NAMALWA (cell line): ENCODE results near the gene CYRIA.

Experiments used
- DNase-seq: peaks from one replicate; pipeline ENCODE4 v3.0.0-alpha.2; 2015; ENCODE audit warnings: low spot score

CYRIA gene

GRCh38 chr2:16669388-16669787 is 3.8 kb upstream of the CYRIA start:
- no peak for DNase-seq

- peak; percentile 51 for DNase-seq
Observed at GRCh38 chr2:16666449-16666801, 791 bp upstream of the CYRIA start.

GRCh38 chr2:16664809-16665747 is 556 bp downstream of the CYRIA start:
- DNase-seq: no peak

- peak; percentile 80 for DNase-seq
Observed at GRCh38 chr2:16664052-16664731, 1.4 kb downstream of the CYRIA start.

- DNase-seq: peak; percentile 40
Observed at GRCh38 chr2:16663121-16663905, 2.3 kb downstream of the CYRIA start.

GRCh38 chr2:16661936-16662839 is 3.4 kb downstream of the CYRIA start:
- no peak for DNase-seq

GRCh38 chr2:16661526-16661925 is 4.1 kb downstream of the CYRIA start:
- no peak for DNase-seq

- no peak for DNase-seq
Observed at GRCh38 chr2:16660556-16660955, 5.1 kb downstream of the CYRIA start.

GRCh38 chr2:16660114-16660513 is 5.5 kb downstream of the CYRIA start:
- DNase-seq: no peak

GRCh38 chr2:16658076-16658739 is 7.4 kb downstream of the CYRIA start:
- no peak for DNase-seq

- DNase-seq: no peak
Observed at GRCh38 chr2:16657671-16658070, 8.0 kb downstream of the CYRIA start.

GRCh38 chr2:16656784-16657391 is 8.7 kb downstream of the CYRIA start:
- peak; percentile 72 for DNase-seq

- DNase-seq: no peak
Observed at GRCh38 chr2:16655905-16656642, 9.6 kb downstream of the CYRIA start.

- no peak for DNase-seq
Observed at GRCh38 chr2:16655445-16655837, 10.2 kb downstream of the CYRIA start.

GRCh38 chr2:16654833-16655444 is 10.7 kb downstream of the CYRIA start:
- DNase-seq: peak; percentile 37

GRCh38 chr2:16653799-16654198 is 11.8 kb downstream of the CYRIA start:
- no peak for DNase-seq

GRCh38 chr2:16653083-16653375 is 12.6 kb downstream of the CYRIA start:
- no peak for DNase-seq

GRCh38 chr2:16652296-16653082 is 13.1 kb downstream of the CYRIA start:
- DNase-seq: no peak
